Neural progenitor cell (in vitro differentiated cells): ENCODE measurements around the gene RFX7. TPM values are rescaled to one million over a fixed set of nuclear protein-coding genes. Genes with fewer than 3 reads are reported as not detected.

Experiments used
- DNase-seq: peaks from one replicate; pipeline ENCODE4 v3.0.0-alpha.2; 2016; ENCODE audit warnings: low spot score
- H2AFZ ChIP-seq: fragments of 200-600 bp; sonication (generic); replicated peaks from 2 replicates; pipeline ENCODE4 v1.6.1; 2016; ENCODE audit warnings: antibody characterized with exemption
- H3F3A ChIP-seq: fragments of 200-600 bp; sonication (generic); 2 replicates; pipeline ENCODE4 v1.6.1; 2016; ENCODE audit warnings: antibody characterized with exemption, low read depth
- H3K27ac ChIP-seq: fragments of 200-600 bp; sonication (generic); 2 replicates; pipeline ENCODE4 v1.5.1; 2016; ENCODE audit warnings: mild to moderate bottlenecking
- H3K27me3 ChIP-seq: fragments of 200-600 bp; sonication (generic); 2 replicates; pipeline ENCODE4 v1.6.1; 2016; ENCODE audit warnings: mild to moderate bottlenecking, moderate library complexity
- H3K36me3 ChIP-seq: fragments of 200-600 bp; sonication (generic); 2 replicates; pipeline ENCODE4 v1.5.1; 2016
- H3K4me1 ChIP-seq: fragments of 200-600 bp; sonication (generic); 2 replicates; pipeline ENCODE4 v1.6.1; 2016; ENCODE audit warnings: mixed run types
- H3K4me2 ChIP-seq: fragments of 200-600 bp; sonication (generic); 2 replicates; pipeline ENCODE4 v1.6.1; 2016
- H3K4me3 ChIP-seq: fragments of 200-600 bp; sonication (generic); 2 replicates; pipeline ENCODE4 v1.5.1; 2016
- H3K79me2 ChIP-seq: fragments of 200-600 bp; sonication (generic); 2 replicates; pipeline ENCODE4 v1.6.1; 2016; ENCODE audit warnings: low read depth
- H3K9ac ChIP-seq: fragments of 200-600 bp; sonication (generic); 2 replicates; pipeline ENCODE4 v1.6.1; 2016
- H3K9me3 ChIP-seq: fragments of 200-600 bp; sonication (generic); 2 replicates; pipeline ENCODE4 v1.5.1; 2016; ENCODE audit warnings: low read depth
- H4K20me1 ChIP-seq: fragments of 200-600 bp; sonication (generic); 2 replicates; pipeline ENCODE4 v1.6.1; 2016; ENCODE audit warnings: low read depth
- H3K27ac Mint-ChIP-seq: 3 replicates; pipeline ENCODE4 v1.8.0; 2021; ENCODE audit warnings: mixed read lengths
- H3K27me3 Mint-ChIP-seq: 2 replicates; pipeline ENCODE4 v1.8.0; 2022; ENCODE audit warnings: low read depth, mild to moderate bottlenecking, inconsistent platforms, moderate library complexity, mixed read lengths; ENCODE audit not compliant: insufficient read depth
- H3K36me3 Mint-ChIP-seq: 3 replicates; pipeline ENCODE4 v1.8.0; 2021; ENCODE audit warnings: mixed read lengths
- H3K4me1 Mint-ChIP-seq: 3 replicates; pipeline ENCODE4 v1.8.0; 2021; ENCODE audit warnings: mixed read lengths
- H3K4me3 Mint-ChIP-seq: 3 replicates; pipeline ENCODE4 v1.8.0; 2021; ENCODE audit warnings: mild to moderate bottlenecking, moderate library complexity, mixed read lengths
- H3K9me3 Mint-ChIP-seq: 3 replicates; pipeline ENCODE4 v1.8.0; 2020; ENCODE audit warnings: mixed read lengths
- CTCF ChIP-seq: fragments of 200-600 bp; sonication (generic); IDR thresholded peaks from 2 replicates; pipeline ENCODE4 v1.5.1; 2017; ENCODE audit warnings: antibody characterized with exemption, mild to moderate bottlenecking
- EZH2 ChIP-seq: fragments of 200-600 bp; sonication (generic); IDR thresholded peaks from 2 replicates; pipeline ENCODE4 v1.6.1; 2017; ENCODE audit warnings: antibody characterized with exemption, mild to moderate bottlenecking, moderate library complexity
- EZH2phosphoT487 ChIP-seq: fragments of 200-600 bp; sonication (generic); IDR thresholded peaks from 2 replicates; pipeline ENCODE4 v1.6.1; 2017; ENCODE audit warnings: antibody characterized with exemption
- total RNA-seq: library from RNA; depleted of rRNA; stranded (reverse); fragments of >200 nt; gene quantifications from 2 replicates; pipeline ENCODE4 v1.2.3, GENCODE V29; 2015; ENCODE audit warnings: low replicate concordance

The RFX7 gene
- total RNA-seq, 1 donor from 2014 or later, result 24.1 TPM

DNA sequence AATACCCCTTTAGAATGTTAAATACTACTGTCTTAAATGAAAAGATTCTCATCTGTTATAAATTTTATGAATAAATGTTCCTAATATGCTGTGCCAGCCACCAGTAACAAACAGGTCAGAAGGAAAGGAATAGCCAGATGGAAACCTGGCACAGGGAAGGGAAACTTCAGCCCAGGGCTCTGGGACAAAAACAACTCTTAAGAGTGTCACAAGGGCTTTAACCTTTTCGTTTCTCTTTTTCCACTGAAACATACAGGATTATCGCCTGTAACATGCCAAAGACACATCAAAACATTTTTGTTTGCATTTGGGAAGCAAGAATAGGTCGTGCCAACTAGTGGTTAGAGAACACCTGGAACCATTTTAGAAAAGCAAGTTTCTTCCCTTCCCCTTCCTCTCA lies 141.2 kb downstream of the RFX7 start:
- Histone ChIP-seq H3K79me2 (peaks cover 26% of the 10 kb centered on the region), H3K9ac (no peak overlapping the region), H3K9me3 (no peaks in the 10 kb centered on the region), H2AFZ (no peak overlapping the region), H3F3A (no peaks in the 10 kb centered on the region), H3K27ac (no peak overlapping the region), H3K4me1 (peaks cover 11% of the 10 kb centered on the region), H3K27me3 (no peaks in the 10 kb centered on the region), H3K4me3 (no peak overlapping the region), H3K36me3 (peaks cover 6% of the 10 kb centered on the region), H3K4me2 (no peak overlapping the region), H4K20me1 (no peaks in the 10 kb centered on the region)
- no peak for TF ChIP-seq EZH2
- TF ChIP-seq CTCF, result no peak
- TF ChIP-seq EZH2phosphoT487, result no peak
- Mint-ChIP-seq H3K27me3 (no peaks in the 10 kb centered on the region), H3K4me1 (no peaks in the 10 kb centered on the region), H3K36me3 (peaks cover 16% of the 10 kb centered on the region), H3K4me3 (no peak overlapping the region), H3K9me3 (peaks cover 4% of the 10 kb centered on the region), H3K27ac (no peak overlapping the region)
- DNase-seq, result no peak

DNA sequence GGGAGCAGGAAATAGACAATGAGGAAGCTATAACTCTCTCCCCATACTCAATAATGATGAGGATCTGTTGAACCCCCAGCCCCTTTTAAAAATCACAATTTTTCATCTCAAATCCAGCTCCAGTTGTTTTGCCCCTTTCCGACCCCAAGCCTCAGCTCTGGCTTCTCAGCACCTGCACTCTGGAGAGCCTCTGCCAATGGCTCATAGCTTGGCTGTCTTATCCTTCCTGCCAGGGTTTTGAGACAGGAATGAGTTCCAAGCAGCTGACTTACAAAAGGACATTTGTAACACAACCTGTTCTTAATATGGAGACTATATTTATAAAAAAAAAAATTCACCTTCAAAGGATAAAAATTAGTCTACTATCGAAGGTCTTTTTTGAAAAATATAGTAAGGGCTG lies 144.4 kb downstream of the RFX7 start:
- peak overlapping the region; percentile 55 for H3K27ac ChIP-seq
- no peaks in the 10 kb centered on the region for H3F3A ChIP-seq
- no peak overlapping the region for H3K4me3 ChIP-seq
- Mint-ChIP-seq H3K4me1 (no peaks in the 10 kb centered on the region), H3K27me3 (no peaks in the 10 kb centered on the region), H3K4me3 (no peak overlapping the region), H3K9me3 (no peaks in the 10 kb centered on the region), H3K27ac (no peak overlapping the region), H3K36me3 (peaks cover 34% of the 10 kb centered on the region)
- H3K36me3 ChIP-seq, result peaks cover 13% of the 10 kb centered on the region
- H3K27me3 ChIP-seq, result no peaks in the 10 kb centered on the region
- no peak for DNase-seq
- H3K9me3 ChIP-seq, result no peaks in the 10 kb centered on the region
- no peaks in the 10 kb centered on the region for H3K4me1 ChIP-seq
- no peak for TF ChIP-seq CTCF
- TF ChIP-seq EZH2phosphoT487, result no peak
- TF ChIP-seq EZH2, result no peak
- H4K20me1 ChIP-seq, result no peaks in the 10 kb centered on the region
- H3K9ac ChIP-seq, result no peak overlapping the region
- H3K4me2 ChIP-seq, result no peak overlapping the region
- no peak overlapping the region for H2AFZ ChIP-seq
- no peaks in the 10 kb centered on the region for H3K79me2 ChIP-seq

DNA sequence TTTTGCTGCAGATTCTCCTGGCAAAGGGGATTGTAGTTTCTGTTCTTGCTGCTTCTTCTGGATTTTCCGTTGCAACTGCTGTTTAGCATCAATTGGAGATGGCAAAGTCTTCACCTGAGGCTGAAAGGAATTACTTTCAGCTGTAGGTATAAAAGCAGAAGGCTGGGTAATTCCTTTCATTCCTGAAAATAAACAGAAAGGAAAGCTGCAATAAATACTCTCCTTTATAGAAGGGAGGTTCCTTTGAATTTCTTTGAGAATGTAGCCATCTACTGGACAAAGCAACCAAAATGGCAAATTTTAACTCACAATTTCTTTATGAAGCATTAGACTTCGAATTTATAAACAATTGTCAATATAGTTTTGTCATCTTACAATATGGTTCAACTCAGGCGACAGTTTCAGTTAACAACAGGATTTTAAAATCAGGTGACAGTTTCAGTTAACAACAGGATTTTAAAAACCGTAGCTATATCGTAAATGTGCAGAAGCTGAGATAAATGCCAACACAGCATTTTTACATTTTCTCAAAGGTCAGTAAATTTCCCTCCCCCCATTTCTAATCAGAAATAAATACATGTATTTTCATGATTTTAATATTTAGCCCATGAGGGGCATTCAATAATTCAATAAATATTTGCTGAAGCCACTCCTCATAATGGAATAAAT lies 145.3 kb downstream of the RFX7 start:
- no peak overlapping the region for H3K9ac ChIP-seq
- DNase-seq, result no peak
- no peaks in the 10 kb centered on the region for H3K79me2 ChIP-seq
- H3K27ac Mint-ChIP-seq, result no peak overlapping the region
- H3K4me1 Mint-ChIP-seq, result no peaks in the 10 kb centered on the region
- no peaks in the 10 kb centered on the region for H3K27me3 Mint-ChIP-seq
- H3K27ac ChIP-seq, result no peak overlapping the region
- H3K4me3 Mint-ChIP-seq, result no peak overlapping the region
- TF ChIP-seq CTCF (no peak), EZH2phosphoT487 (no peak), EZH2 (no peak)
- H3F3A ChIP-seq, result no peaks in the 10 kb centered on the region
- no peaks in the 10 kb centered on the region for H3K4me1 ChIP-seq
- no peak overlapping the region for H3K4me2 ChIP-seq
- no peaks in the 10 kb centered on the region for H3K9me3 Mint-ChIP-seq
- no peak overlapping the region for H3K4me3 ChIP-seq
- H4K20me1 ChIP-seq, result no peaks in the 10 kb centered on the region
- H3K36me3 ChIP-seq, result peaks cover 13% of the 10 kb centered on the region
- H3K9me3 ChIP-seq, result no peaks in the 10 kb centered on the region
- H2AFZ ChIP-seq, result no peak overlapping the region
- H3K36me3 Mint-ChIP-seq, result peaks cover 44% of the 10 kb centered on the region
- no peaks in the 10 kb centered on the region for H3K27me3 ChIP-seq
